ENCODE results near the gene MCM6.

MCM6 gene

DNA sequence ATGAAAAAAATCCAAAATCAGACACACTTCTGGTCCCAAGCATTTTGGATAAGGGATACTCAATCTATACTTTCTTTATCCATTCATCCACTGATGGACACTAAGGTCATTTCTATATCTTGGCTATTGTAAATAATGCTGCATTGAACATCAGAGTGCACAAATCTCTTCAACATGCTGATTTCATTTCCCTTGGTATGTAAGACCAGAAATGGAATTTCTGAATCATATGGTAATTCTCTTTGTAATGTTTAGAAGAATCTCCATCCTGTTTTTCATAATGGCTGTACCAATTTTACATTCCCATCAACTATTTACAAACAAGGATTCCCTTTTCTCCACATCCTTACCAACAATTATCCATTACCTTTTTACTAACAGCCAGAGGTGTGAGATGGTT lies 33.7 kb upstream of the MCM6 start:
- Histone ChIP-seq H3K36me3 (ENCODE audit: control insufficient read depth, insufficient read depth, low read length) (no peaks in the 10 kb centered on the region; the same call in none of the 2 replicates), H3K27me3 (replicated peaks; ENCODE audit: control insufficient read depth, insufficient read depth, low read length) (no peaks in the 10 kb centered on the region), H3K4me3 (replicated peaks; ENCODE audit: low read depth, low read length) (no peak overlapping the region)
- TF ChIP-seq, protein P1, sequence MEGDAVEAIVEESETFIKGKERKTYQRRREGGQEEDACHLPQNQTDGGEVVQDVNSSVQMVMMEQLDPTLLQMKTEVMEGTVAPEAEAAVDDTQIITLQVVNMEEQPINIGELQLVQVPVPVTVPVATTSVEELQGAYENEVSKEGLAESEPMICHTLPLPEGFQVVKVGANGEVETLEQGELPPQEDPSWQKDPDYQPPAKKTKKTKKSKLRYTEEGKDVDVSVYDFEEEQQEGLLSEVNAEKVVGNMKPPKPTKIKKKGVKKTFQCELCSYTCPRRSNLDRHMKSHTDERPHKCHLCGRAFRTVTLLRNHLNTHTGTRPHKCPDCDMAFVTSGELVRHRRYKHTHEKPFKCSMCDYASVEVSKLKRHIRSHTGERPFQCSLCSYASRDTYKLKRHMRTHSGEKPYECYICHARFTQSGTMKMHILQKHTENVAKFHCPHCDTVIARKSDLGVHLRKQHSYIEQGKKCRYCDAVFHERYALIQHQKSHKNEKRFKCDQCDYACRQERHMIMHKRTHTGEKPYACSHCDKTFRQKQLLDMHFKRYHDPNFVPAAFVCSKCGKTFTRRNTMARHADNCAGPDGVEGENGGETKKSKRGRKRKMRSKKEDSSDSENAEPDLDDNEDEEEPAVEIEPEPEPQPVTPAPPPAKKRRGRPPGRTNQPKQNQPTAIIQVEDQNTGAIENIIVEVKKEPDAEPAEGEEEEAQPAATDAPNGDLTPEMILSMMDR (IDR thresholded peaks at IDR 0.05; ENCODE audit: insufficient read depth, low read length, poor library complexity, severe bottlenecking), result no peak
- no peak for DNase-seq (ENCODE audit: extremely low read depth, insufficient read length)

DNA sequence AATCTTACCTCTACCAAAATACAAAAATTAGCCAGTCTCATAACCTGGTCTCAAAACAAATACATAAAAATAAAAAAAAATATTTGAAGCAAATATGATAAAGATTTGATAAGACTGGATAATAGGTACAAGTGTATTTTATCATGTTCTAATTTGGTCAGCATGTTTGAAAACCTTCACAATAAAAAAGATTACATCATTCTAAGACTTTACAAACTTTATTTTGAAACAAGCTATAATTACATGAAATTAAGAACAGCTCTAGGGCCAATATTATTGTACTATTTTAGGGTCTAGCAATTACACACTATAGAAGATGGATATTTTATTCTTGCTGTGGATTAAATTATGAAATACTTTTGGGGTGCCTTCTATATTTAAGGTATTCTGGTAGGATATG lies 29.4 kb upstream of the MCM6 start:
- DNase-seq (ENCODE audit: extremely low read depth, insufficient read length), result no peak
- no peak overlapping the region for H3K4me3 ChIP-seq (replicated peaks; ENCODE audit: low read depth, low read length)
- no peaks in the 10 kb centered on the region for H3K27me3 ChIP-seq (replicated peaks; ENCODE audit: control insufficient read depth, insufficient read depth, low read length)
- TF ChIP-seq, protein P1 (IDR thresholded peaks at IDR 0.05; ENCODE audit: insufficient read depth, low read length, poor library complexity, severe bottlenecking), result no peak
- H3K36me3 ChIP-seq (ENCODE audit: control insufficient read depth, insufficient read depth, low read length), result no peaks in the 10 kb centered on the region; the same call in none of the 2 replicates

DNA sequence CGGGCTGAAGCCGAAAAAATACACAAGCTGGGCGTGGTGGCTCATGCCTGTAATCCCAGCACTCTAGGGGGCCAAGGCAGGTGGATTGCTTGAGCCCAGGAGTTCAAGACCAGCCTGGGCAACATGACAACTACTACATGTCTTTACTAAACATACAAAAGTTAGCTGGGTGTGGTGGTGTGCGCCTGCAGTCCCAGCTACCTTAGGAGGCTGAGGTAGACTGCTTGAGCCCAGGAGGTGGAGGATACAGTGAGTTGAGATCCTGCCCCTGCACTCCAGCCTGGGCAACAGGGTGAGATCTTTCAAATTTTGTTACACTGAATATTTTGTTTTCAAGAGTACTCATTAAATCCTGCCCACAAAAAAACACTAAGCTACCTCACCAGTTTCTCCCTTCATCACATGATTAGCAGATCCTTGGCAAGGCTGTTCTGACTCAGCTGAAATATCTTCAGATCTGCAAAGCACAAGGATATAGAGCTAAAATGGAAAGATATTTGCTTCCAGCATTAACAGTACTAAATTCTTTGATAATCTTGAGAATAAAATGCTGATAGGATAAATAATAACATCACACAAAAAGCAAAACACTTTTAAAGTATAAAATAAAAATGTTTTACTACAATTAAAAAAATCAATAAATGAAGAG lies 28.2 kb upstream of the MCM6 start:
- TF ChIP-seq, protein P1 (IDR thresholded peaks at IDR 0.05; ENCODE audit: insufficient read depth, low read length, poor library complexity, severe bottlenecking), result no peak
- no peaks in the 10 kb centered on the region; the same call in none of the 2 replicates for H3K36me3 ChIP-seq (ENCODE audit: control insufficient read depth, insufficient read depth, low read length)

DNA sequence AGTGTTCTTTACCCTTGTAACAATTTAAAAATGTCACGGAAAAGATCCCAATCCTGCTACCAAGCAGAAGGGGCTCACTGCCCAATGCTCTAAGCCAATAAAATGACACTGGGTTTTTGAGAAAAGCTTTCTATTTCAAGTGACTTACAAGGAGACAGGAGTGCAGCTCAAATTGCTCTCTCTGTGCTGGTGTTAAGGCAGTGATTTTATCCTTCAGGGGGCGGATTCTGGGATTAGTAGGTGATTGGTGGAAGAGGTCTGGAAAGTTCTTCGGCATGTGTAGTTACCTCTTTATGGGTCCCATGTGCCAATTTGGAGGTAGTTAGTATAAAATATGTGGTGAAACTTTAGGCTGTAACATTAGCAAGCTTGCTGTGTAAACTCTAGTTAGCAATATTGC lies 27.4 kb upstream of the MCM6 start:
- TF ChIP-seq, protein P1 (IDR thresholded peaks at IDR 0.05; ENCODE audit: insufficient read depth, low read length, poor library complexity, severe bottlenecking), result no peak
- Histone ChIP-seq H3K36me3 (ENCODE audit: control insufficient read depth, insufficient read depth, low read length) (no peaks in the 10 kb centered on the region; the same call in 1 of the 2 replicates), H3K27me3 (replicated peaks; ENCODE audit: control insufficient read depth, insufficient read depth, low read length) (no peaks in the 10 kb centered on the region), H3K4me3 (replicated peaks; ENCODE audit: low read depth, low read length) (no peak overlapping the region)
- no peak for DNase-seq (ENCODE audit: extremely low read depth, insufficient read length)

More for the DNA sequence above, 28.2 kb upstream of the MCM6 start:
- Histone ChIP-seq H3K4me3 (replicated peaks; ENCODE audit: low read depth, low read length) (no peak overlapping the region), H3K27me3 (replicated peaks; ENCODE audit: control insufficient read depth, insufficient read depth, low read length) (no peaks in the 10 kb centered on the region)
- no peak for DNase-seq (ENCODE audit: extremely low read depth, insufficient read length)

DNA sequence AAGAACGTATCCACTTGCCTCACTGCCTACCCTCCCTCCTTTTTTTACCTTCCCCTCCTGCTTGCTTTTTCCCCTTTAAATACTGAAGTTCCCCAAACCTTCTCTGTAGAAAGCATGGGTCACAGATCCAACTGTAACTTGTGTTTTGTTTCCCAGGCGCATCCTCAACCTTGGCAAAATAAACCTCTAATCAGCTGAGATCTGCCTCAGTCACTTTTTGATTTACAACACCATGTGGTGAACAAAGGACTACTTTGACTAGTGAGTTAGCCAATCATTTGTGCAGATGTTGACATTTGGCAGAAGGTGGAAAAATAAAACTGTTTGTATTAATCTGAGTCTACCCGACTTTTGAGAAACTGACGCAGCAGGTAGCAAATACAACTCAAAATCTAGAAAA lies 23.3 kb upstream of the MCM6 start:
- no peak overlapping the region for H3K4me3 ChIP-seq (replicated peaks; ENCODE audit: low read depth, low read length)
- no peaks in the 10 kb centered on the region for H3K36me3 ChIP-seq (ENCODE audit: control insufficient read depth, insufficient read depth, low read length)
- TF ChIP-seq, protein P1 (IDR thresholded peaks at IDR 0.05; ENCODE audit: insufficient read depth, low read length, poor library complexity, severe bottlenecking), result no peak
- H3K27me3 ChIP-seq (replicated peaks; ENCODE audit: control insufficient read depth, insufficient read depth, low read length), result no peaks in the 10 kb centered on the region
- no peak for DNase-seq (ENCODE audit: extremely low read depth, insufficient read length)

All from GM06990 (cell line).